ENCODE data around the gene ANKRD6.

Gene ANKRD6

GRCh38 chr6:89412071-89413005, 20.6 kb upstream of the ANKRD6 start, which contains the start of gene RRAGD:
Gene RRAGD, minus strand, starts transcription at chr6:89412273. Its CDS starts 280 bp downstream, at chr6:89411993.
- peak; percentile 18 to 48 for DNase-seq (ENCODE audit: low read depth in 1 of 2, low spot score in 1 of 2)

DNA sequence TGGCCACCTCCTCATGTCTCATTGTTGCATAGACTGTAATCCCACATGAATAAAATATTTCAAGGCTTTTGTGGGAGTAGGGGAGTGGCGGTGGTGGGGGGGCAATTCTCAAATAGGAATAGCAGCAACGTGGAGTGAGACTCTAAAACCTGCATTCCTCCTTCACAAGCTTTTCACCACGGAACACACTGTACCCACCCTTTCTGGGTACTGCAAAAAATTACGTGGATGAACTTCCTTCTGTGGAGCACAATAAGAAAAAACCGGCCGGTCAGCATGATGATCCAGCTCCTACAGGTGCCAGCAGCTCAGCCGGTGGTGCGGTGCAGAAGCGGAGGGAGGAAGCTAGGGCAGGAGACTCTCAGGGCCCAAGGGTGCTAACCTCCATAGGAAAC, 19.9 kb upstream of the ANKRD6 start:
- no peak for DNase-seq (ENCODE audit: low read depth in 1 of 2, low spot score in 1 of 2)

- DNase-seq (ENCODE audit: low read depth in 1 of 2, low spot score in 1 of 2), result no peak
Measured at GRCh38 chr6:89414215-89414614, 18.7 kb upstream of the ANKRD6 start.

GRCh38 chr6:89415185-89415584, 17.8 kb upstream of the ANKRD6 start:
- no peak for DNase-seq (ENCODE audit: low read depth in 1 of 2, low spot score in 1 of 2)

DNA sequence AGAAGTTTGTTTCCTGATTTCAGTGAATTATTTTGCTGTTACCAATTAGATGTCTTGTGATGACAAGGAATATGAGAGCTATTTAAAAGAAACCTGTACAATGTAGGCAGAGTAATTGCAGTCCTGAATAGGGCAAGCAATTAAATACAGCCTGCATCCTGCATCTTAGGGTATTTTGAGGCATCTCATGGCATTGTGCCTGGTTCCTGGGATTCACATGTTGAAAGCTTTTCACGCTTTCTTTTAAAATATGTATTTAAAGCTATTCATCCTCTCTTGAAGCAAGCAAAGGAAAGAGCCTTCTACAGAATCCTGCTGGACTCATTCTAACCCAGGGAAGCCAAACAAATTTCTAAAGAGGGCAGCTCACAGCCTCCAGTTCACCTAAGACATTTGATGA, 16.2 kb upstream of the ANKRD6 start:
- no peak for DNase-seq (ENCODE audit: low read depth in 1 of 2, low spot score in 1 of 2)

DNA sequence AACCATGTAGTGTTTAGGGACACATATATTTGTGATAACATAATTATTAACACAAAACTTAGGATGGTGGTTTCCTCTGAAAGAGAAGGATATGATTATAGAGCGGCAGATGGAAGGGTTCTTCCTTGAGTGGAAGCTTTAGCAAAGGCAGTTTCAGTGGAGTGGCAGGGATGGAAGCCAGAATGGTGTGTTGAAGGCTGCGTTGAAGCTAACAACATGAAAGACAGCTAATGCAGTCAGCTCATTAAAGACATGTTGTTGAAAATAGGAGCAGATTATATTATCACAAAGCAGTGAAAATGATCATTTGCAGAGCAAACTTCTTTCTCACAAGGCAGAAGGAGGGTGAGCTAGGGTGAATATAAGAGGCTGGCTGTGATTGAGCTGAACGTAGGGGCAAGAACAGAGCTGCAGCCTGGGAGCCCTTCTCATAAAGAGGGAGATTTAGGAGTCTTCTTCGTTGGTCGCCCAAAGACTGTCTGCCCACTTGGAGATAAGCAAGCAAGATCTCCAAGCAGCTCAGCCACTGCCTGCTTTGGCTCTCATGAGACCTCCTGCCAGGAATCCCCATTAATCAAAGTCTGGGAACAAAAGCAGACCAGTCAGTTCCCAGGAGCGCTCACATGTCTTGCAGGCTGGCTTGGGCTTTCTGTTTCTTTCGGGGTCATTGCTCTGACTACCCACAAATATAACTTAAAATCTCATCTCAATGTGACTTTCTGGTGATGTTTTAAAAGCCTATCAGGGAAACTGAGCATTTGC, 2.6 kb upstream of the ANKRD6 start:
- DNase-seq (ENCODE audit: low read depth in 1 of 2, low spot score in 1 of 2), result no peak

DNA sequence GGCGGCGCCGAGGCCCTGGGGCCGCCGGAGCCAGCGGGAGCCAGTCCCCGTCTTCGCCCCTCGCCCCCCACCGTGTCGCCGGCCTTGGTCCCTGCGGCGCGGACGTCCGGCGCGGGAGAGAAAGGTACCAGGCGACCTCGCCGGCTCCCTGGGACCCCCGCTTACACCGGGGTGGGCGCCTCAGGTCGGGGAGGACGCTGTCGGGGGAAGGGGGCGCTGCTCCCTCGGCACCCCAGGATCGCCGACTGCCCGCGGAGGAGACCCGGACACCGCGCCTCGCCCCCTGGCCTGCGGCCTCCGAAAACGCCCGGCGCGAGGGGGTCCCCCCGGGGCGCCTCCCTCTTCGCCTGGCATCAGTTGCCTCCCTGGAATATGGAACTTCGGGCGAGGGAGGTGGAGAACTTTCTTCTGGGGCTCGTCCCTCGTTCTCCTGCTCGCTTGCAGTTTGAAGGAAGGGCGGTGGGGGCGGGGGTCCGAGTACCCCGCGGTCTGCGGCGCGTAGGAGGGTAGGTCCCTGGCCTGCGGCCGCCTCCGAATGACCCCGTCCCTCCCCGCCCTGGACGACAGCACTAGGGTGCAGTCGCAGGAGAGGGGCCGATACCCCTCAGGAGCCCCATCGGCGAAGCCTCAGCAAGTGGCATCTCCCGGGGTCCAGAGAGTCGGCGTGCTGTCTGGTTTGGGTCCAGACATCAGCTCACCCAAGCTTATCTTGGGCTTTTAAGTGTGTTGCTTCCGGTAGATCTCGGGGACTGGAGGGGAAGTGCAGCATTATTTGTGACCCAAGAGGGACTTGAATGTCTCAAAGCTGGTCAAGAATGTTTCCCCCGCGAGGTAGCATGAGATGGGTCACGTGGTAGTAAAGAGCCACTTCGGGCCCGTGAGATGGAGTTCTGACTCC, 549 bp downstream of the ANKRD6 start:
- DNase-seq (ENCODE audit: low read depth in 1 of 2, low spot score in 1 of 2), result peak; percentile 1 to 7

- no peak for DNase-seq (ENCODE audit: low read depth in 1 of 2, low spot score in 1 of 2)
Measured at GRCh38 chr6:89434150-89434499, 1.2 kb downstream of the ANKRD6 start.

- no peak for DNase-seq (ENCODE audit: low read depth in 1 of 2, low spot score in 1 of 2)
Measured at GRCh38 chr6:89434954-89435353, 2.0 kb downstream of the ANKRD6 start.

DNA sequence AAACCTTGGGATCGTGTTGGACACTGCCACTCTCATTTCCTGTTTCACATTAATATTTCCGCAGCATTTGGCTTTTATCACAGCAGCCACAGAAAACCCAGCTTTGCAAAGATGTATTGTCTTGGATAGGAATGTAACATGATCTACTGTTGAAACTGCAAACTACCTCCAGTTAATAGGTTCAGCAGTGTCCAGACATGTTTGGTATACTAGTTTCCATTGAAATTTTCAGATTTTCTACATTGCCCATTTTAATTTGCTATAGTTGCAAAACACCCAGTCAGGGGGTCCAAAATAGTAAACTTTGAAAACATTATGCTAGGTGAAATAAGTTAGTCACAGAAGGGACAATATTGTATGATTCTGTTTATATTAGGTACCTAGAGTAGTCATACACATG, 3.3 kb downstream of the ANKRD6 start:
- no peak for DNase-seq (ENCODE audit: low read depth in 1 of 2, low spot score in 1 of 2)

DNA sequence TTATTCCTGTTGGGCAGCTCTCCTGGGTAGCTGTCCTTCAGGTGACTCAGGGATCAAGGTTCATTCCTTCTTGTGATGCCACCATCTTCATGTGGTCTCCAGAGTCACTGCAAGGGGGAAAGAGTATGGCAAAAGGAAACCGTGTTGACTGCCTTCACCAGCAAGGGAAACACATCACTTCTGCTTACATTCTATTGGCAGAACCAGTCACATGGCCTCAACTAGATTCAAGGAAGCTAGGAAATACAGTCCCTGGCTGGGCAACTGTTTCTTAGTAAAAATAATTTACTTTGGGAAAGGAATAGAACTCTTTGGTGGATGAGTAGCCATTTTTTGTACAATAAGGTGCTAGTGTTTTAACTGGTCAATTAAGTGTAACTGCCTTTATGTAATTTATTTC, 5.3 kb downstream of the ANKRD6 start:
- no peak for DNase-seq (ENCODE audit: low read depth in 1 of 2, low spot score in 1 of 2)

- no peak for DNase-seq (ENCODE audit: low read depth in 1 of 2, low spot score in 1 of 2)
Measured at GRCh38 chr6:89439014-89439413, 6.1 kb downstream of the ANKRD6 start.

GRCh38 chr6:89440200-89440599, 7.2 kb downstream of the ANKRD6 start:
- DNase-seq (ENCODE audit: low read depth in 1 of 2, low spot score in 1 of 2), result no peak

DNA sequence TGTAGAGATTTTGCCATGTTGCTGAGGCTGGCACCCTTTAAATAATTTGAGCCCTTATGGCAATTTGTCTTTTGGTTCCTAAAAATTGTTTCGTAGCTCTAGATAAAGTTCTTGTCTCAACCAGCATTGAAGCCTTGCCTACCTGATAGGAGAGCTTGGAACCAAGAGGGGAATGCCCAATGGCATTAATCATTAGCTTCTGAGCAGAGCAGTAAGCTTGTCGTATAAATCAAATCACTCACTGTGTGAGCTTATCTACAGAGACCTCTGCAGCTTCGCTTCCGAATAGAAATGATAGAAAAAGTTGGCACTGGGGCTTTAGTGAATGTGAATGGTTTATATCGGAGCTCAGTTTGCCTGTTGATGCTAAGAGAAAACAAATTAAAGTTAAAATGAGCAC, 10.7 kb downstream of the ANKRD6 start:
- no peak for DNase-seq (ENCODE audit: low read depth in 1 of 2, low spot score in 1 of 2)

DNA sequence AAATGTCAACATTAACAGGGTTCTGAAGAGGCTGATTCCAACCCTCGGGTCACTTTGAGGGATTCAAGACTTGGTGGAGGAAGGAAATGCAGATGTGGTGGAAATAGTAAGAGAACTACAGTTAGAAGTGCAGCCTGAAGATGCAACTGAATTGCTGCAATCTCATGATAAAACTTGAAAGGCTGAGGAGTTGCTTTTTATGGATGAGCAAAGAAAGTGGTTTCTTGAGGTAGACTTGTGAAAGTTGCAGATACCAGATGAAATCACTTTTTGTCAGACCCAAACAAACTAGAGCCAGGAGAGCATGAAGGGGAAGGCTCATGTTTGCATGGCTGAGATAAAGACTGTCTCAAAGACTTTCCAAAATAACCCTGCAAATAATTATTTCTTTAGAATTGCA, 16.2 kb downstream of the ANKRD6 start:
- no peak for DNase-seq (ENCODE audit: low read depth in 1 of 2, low spot score in 1 of 2)

DNA sequence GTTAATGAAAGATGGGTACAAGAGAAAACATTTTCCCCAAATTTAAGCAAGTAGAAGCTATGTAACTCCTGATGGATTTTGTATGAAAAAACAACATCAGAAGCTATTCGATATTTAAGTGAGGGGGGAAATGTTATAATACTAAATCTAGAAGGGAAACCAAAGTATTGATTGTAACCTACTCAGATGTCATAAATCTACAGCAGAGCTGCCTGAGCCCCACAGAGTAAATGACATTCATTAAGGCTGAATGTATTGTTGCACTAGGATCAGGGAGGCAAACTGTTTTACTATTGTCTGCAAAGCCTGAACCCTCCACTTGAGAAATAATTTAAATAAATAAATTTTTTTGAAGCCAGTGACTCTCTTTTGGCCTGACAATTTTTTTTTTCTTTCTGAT, 19.3 kb downstream of the ANKRD6 start:
- no peak for DNase-seq (ENCODE audit: low read depth in 1 of 2, low spot score in 1 of 2)

DNA sequence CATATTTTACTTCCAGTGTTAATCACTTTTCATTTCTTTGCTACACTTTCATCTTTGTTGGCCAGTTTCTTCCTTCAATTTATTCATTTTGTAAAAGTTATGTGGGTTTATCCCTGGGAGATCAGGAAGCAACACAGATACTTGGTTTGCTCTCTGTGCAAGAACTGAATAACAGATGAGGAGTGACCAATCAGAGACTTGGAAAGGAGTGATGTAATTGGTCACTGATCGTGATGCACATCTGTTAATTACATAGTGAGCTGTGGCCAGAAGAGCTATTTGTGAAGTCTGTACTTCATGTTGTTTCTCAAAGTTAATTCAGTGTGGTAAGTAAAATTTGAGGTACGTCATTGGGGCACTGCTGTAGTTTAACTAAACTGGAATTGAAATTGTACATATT, 21.3 kb downstream of the ANKRD6 start:
- no peak for DNase-seq (ENCODE audit: low read depth in 1 of 2, low spot score in 1 of 2)

GRCh38 chr6:89458704-89459103, 25.8 kb downstream of the ANKRD6 start:
- DNase-seq (ENCODE audit: low read depth in 1 of 2, low spot score in 1 of 2), result no peak

DNA sequence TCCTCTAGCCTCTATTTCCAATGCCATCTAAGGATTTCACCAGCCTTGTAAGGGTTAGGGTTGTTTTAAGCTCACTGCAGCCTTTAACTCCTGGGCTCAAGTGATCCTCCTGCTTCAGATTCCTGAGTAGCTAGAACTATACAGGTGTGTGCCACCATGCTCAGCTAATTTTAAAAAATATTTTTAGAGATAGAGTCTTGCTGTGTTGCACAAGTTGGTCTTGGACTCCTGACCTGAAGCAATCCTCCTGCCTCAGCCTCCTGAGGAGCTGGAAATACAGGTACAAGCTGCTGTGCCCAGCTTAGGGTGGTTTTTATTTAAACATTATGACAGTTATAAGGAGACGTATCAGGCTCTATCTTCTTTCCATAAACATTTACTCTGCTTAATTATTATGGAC, 26.5 kb downstream of the ANKRD6 start:
- DNase-seq (ENCODE audit: low read depth in 1 of 2, low spot score in 1 of 2), result no peak

DNA sequence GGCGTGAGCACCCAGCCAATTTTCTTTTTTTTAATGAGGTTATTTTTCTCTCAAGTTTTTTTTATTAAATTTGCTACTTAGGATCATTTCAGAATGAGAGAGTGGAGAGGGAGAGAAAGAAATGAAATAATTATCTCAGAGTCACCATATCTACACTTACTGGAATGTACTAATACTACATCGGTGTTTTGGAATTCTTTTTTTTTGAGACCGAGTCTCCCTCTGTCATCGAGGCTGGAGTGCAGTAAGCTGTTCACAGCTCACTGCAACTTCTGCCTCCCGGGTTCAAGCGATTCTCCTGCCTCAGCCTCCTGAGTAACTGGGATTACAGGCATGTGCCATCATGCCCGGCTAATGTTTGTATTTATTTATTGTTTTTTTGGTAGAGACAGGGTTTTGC, 27.8 kb downstream of the ANKRD6 start:
- DNase-seq (ENCODE audit: low read depth in 1 of 2, low spot score in 1 of 2), result no peak

- DNase-seq (ENCODE audit: low read depth in 1 of 2, low spot score in 1 of 2), result no peak
Measured at GRCh38 chr6:89462503-89462902, 29.6 kb downstream of the ANKRD6 start.
